ENCODE data around the gene TARBP1.

DNA sequence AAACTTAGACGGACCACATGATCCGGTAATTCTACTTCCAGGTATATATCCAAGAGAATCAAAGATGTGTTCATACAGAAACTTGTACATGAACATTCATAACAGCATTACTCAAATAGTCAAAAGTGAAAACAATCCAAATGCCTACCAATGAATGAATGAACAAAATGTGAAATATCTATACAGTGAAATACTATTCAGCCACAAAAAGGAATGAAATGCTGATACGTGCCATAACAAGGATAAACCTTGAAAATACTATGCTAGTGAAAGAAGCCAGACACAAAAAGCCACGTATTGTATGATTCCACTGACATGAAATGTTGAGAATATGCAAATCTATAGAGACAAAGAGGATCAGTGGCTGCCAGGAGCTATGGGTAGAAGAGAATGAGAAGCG is 18.3 kb downstream of the TARBP1 start:
- TF ChIP-seq, protein P1, sequence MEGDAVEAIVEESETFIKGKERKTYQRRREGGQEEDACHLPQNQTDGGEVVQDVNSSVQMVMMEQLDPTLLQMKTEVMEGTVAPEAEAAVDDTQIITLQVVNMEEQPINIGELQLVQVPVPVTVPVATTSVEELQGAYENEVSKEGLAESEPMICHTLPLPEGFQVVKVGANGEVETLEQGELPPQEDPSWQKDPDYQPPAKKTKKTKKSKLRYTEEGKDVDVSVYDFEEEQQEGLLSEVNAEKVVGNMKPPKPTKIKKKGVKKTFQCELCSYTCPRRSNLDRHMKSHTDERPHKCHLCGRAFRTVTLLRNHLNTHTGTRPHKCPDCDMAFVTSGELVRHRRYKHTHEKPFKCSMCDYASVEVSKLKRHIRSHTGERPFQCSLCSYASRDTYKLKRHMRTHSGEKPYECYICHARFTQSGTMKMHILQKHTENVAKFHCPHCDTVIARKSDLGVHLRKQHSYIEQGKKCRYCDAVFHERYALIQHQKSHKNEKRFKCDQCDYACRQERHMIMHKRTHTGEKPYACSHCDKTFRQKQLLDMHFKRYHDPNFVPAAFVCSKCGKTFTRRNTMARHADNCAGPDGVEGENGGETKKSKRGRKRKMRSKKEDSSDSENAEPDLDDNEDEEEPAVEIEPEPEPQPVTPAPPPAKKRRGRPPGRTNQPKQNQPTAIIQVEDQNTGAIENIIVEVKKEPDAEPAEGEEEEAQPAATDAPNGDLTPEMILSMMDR (conservative IDR thresholded peaks at IDR 0.05; ENCODE audit: low read length), result no peak
- TF ChIP-seq EZH2phosphoT487 (IDR thresholded peaks at IDR 0.05; ENCODE audit: borderline replicate concordance, low read depth, low read length), result no peak

All from OCI-LY7 (cell line).